Glomerular endothelial cell (primary cell): Measurements from ENCODE around the gene ICAM2. TPM values are rescaled to one million over a fixed set of nuclear protein-coding genes. Genes with fewer than 3 reads are reported as not detected.
"Not testable (repeated sequence)": the region's sequence is repeated elsewhere in the genome, so short reads cannot be mapped to it uniquely, and the experiment has no call there.

ENCODE experiments used
- DNase-seq: peaks from one replicate; pipeline ENCODE4 v3.0.0-alpha.2; 2011; ENCODE audit warnings: low read depth, low spot score; ENCODE audit errors: extremely low read depth
- total RNA-seq: library from RNA; depleted of rRNA; stranded (reverse); fragments of >200 nt; gene quantifications from 2 replicates; pipeline ENCODE4 v1.2.3, GENCODE V29; 2015

The ICAM2 gene
- total RNA-seq, 1 donor from 2014 or later: 1,004 TPM

GRCh38 chr17:63998050-63998720 lies 22.2 kb downstream of the ICAM2 start, which contains the start of gene PRR29:
TSS of gene PRR29 (plus strand) at chr17:63998351. CDS start at chr17:63998365, 14 bp downstream.
- DNase-seq: no peak

GRCh38 chr17:63997341-63998048 lies 22.9 kb downstream of the ICAM2 start:
- no peak for DNase-seq

GRCh38 chr17:63996430-63997182 lies 23.8 kb downstream of the ICAM2 start:
- DNase-seq: no peak

GRCh38 chr17:63995626-63996025 lies 24.8 kb downstream of the ICAM2 start:
- DNase-seq: no peak

- DNase-seq: no peak
These were observed 27.0 kb downstream of the ICAM2 start for GRCh38 chr17:63993368-63993985.

GRCh38 chr17:63991611-63992010 lies 28.8 kb downstream of the ICAM2 start:
- no peak for DNase-seq

- DNase-seq: no peak
These were observed 30.6 kb downstream of the ICAM2 start for GRCh38 chr17:63989622-63990345.

GRCh38 chr17:63988741-63989621 lies 31.5 kb downstream of the ICAM2 start:
- DNase-seq: no peak

GRCh38 chr17:63988127-63988478 lies 32.3 kb downstream of the ICAM2 start:
- DNase-seq: no peak

GRCh38 chr17:63987221-63988126 lies 33.0 kb downstream of the ICAM2 start:
- no peak for DNase-seq

GRCh38 chr17:63986821-63987220 lies 33.6 kb downstream of the ICAM2 start:
- no peak for DNase-seq

GRCh38 chr17:63985387-63986140 lies 34.9 kb downstream of the ICAM2 start:
- no peak for DNase-seq

- DNase-seq: peak; percentile 72
These were observed 35.6 kb downstream of the ICAM2 start for GRCh38 chr17:63984651-63985386.

- DNase-seq: no peak
These were observed 36.2 kb downstream of the ICAM2 start for GRCh38 chr17:63984236-63984635.

- no peak for DNase-seq
These were observed 37.1 kb downstream of the ICAM2 start for GRCh38 chr17:63983320-63983719.

- DNase-seq: not testable (repeated sequence)
These were observed 37.8 kb downstream of the ICAM2 start for GRCh38 chr17:63982641-63983040.
